Stromal cell of bone marrow (primary cell): ENCODE results near the gene RARA.
A peak's percentile ranks its signal among the peaks of the same experiment; 100 is the strongest.
"Not testable (repeated sequence)": the region's sequence is repeated elsewhere in the genome, so short reads cannot be mapped to it uniquely, and the experiment has no call there.

ENCODE experiments used
- DNase-seq: peaks from one replicate; pipeline ENCODE4 v3.0.0-alpha.2; 2012; ENCODE audit warnings: low read depth

RARA gene

GRCh38 chr17:40376541-40376940, 67.6 kb downstream of the RARA start:
- DNase-seq: not testable (repeated sequence)

DNA sequence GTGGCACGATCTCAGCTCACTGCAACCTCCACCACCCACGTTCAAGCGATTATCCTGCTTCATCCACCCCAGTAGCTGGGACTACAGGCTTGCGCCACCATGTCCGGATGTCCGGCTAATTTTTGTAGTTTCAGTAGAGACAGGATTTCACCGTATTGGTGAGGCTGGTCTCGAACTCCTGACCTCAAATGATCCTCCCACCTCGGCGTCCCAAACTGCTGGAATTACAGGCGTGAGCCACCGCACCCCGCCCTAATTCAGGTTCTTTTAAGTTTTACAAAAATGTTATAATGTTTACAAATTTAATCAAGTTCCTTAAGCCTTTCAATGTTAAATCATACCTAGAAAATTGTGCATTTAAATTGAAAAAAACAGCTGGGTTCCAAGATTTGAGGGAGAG, 68.9 kb downstream of the RARA start:
- no peak for DNase-seq

DNA sequence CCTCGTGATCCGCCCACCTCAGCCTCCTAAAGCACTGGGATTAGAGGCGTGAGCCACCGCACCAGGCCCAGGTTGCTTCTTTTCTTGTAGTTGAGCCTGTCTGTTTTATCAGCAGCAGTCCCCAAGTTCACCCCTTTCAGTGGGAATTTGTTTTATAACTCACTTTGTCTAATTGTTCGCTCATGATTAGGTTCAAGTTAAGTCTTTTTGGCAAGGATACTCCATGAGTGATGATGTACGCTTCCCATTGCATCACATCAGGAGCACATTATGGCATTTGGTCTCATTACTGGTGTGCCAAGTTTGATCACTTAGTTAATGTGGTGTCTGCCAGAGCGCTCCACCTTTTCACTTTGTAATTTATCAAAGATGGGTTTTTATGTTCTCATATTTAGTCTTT, 70.0 kb downstream of the RARA start:
- DNase-seq: no peak

GRCh38 chr17:40382251-40382650, 73.3 kb downstream of the RARA start:
- DNase-seq: no peak

DNA sequence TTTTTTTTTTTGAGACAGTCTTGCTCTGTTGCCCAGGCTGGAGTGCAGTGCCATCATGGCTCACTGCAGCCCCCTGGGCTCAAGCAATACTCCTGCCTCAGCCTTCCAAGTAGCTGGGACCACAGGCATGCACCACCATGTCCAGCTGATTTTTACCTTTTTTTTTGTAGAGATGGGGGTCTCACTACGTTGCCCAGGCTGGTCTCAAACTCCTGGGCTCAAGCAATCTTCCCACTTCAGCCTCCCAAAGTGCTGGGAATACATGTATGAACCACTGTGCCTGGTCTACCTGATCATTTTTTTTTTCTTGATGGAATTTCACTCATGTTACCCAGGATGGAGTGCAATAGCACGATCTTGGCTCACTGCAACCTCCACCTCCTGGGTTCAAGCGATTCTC, 77.6 kb downstream of the RARA start:
- not testable (repeated sequence) for DNase-seq

DNA sequence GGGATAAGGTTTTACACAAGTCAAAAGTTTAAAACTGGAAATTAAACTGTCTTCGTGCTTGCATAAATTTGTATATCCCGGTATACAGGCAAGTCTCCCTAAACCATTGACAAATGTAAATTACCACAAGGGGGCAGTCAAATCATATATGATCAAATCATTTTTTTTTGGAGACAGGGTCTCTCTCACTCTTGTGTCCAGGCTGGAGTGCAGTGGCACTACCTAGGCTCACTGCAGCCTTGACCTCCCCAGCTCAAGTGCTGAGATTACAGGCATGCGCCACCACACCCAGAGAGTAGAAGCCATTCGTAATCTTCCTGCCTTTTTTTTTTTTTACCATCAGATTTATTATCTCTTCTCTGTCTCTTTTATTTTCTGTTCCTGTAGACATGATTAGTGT, 90.2 kb downstream of the RARA start:
- DNase-seq: peak; percentile 47

DNA sequence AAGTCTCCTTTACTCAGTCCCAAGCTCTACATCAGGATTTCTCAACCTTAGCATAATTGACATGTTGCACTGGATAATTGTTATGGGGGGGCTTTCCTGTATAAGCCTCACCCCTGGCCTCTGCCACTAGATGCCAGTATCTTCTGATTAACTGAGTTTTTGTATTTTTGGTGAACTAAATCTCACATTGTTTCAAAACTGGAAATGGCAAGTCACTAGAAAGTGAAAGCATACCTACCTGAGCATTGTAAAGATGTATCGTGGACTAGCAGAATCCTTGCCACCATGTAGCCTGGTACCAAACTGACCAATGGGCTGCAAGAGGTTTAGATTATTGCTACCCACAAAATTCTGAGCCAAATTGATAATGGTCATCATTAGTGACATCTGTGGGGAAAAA, 93.7 kb downstream of the RARA start:
- DNase-seq: no peak

GRCh38 chr17:40404003-40404402, 95.0 kb downstream of the RARA start:
- no peak for DNase-seq
